Measurements from ENCODE around the gene CA9.

GRCh38 chr9:35687972-35688557 is 14.3 kb downstream of the CA9 start:
- TF ChIP-seq CTCF (conservative IDR thresholded peaks at IDR 0.05; ENCODE audit: low read depth in 2 of 2) (no peak), EZH2 (IDR thresholded peaks at IDR 0.05; ENCODE audit: low read depth, unreplicated experiment) (no peak), JUNB (IDR thresholded peaks at IDR 0.05; ENCODE audit: unreplicated experiment) (no peak), CREB1 (CRISPR knock-in tag; IDR thresholded peaks at IDR 0.05; ENCODE audit: low read depth) (no peak), EZH2phosphoT487 (IDR thresholded peaks at IDR 0.05; ENCODE audit: unreplicated experiment) (no peak), REST (IDR thresholded peaks at IDR 0.05; ENCODE audit: unreplicated experiment) (no peak), POLR2AphosphoS5 (IDR thresholded peaks at IDR 0.05; ENCODE audit: low read depth) (no peak), STAT1 (IDR thresholded peaks at IDR 0.05; ENCODE audit: unreplicated experiment) (no peak)
